NCI-H2107 treated with DMSO at 0.1 percent for 48 hours (cell line): ENCODE results near the gene PTCH2.
"Not testable (repeated sequence)": the region's sequence is repeated elsewhere in the genome, so short reads cannot be mapped to it uniquely, and the experiment has no call there.

Experiments
- DNase-seq: peaks from one replicate; lab custom pipeline; 2025; ENCODE audit not compliant: unreplicated experiment; lab: John Stamatoyannopoulos, UW

PTCH2 gene

GRCh38 chr1:44820328-44821239 lies 22.5 kb downstream of the PTCH2 start:
- DNase-seq = no peak

- no peak for DNase-seq
Observed at GRCh38 chr1:44819608-44820327, 23.3 kb downstream of the PTCH2 start.

GRCh38 chr1:44819196-44819607 lies 23.9 kb downstream of the PTCH2 start:
- DNase-seq = no peak

- no peak for DNase-seq
Observed at GRCh38 chr1:44817771-44818495, 25.1 kb downstream of the PTCH2 start.

- no peak for DNase-seq
Observed at GRCh38 chr1:44817307-44817706, 25.7 kb downstream of the PTCH2 start.

GRCh38 chr1:44815926-44816325 lies 27.1 kb downstream of the PTCH2 start:
- not testable (repeated sequence) for DNase-seq

- DNase-seq = no peak
Observed at GRCh38 chr1:44812822-44813543, 30.1 kb downstream of the PTCH2 start.

GRCh38 chr1:44811234-44811633 lies 31.8 kb downstream of the PTCH2 start:
- DNase-seq = no peak

- DNase-seq = not testable (repeated sequence)
Observed at GRCh38 chr1:44810762-44811105, 32.3 kb downstream of the PTCH2 start.

- no peak for DNase-seq
Observed at GRCh38 chr1:44810101-44810761, 32.8 kb downstream of the PTCH2 start.

GRCh38 chr1:44808938-44809917 lies 33.8 kb downstream of the PTCH2 start:
- DNase-seq = no peak

- DNase-seq = no peak
Observed at GRCh38 chr1:44808063-44808937, 34.8 kb downstream of the PTCH2 start, which contains the start of gene BTBD19. TSS of gene BTBD19 (plus strand) at chr1:44808523. CDS start at chr1:44808821, 298 bp downstream.

- DNase-seq = no peak
Observed at GRCh38 chr1:44807364-44808062, 35.5 kb downstream of the PTCH2 start.

- no peak for DNase-seq
Observed at GRCh38 chr1:44806704-44807363, 36.2 kb downstream of the PTCH2 start, which contains the start of gene DYNLT4. TSS of gene DYNLT4 (minus strand) at chr1:44807351. CDS start at chr1:44806668, 683 bp downstream.

- no peak for DNase-seq
Observed at GRCh38 chr1:44806025-44806703, 36.9 kb downstream of the PTCH2 start.

GRCh38 chr1:44805311-44806024 lies 37.6 kb downstream of the PTCH2 start:
- no peak for DNase-seq
